Measurements from ENCODE around the gene SERPINA3. TPM values are rescaled to one million over a fixed set of nuclear protein-coding genes. Genes with fewer than 3 reads are reported as not detected.
A peak's percentile ranks its signal among the peaks of the same experiment; 100 is the strongest.

The SERPINA3 gene
- not detected in 2 replicates for total RNA-seq (ENCODE audit: low replicate concordance)

- H3K27me3 Mint-ChIP-seq (ENCODE audit: insufficient read depth, low read depth): peaks cover 5% of the 10 kb centered on the region
- Histone ChIP-seq H3K27me3 (no peaks in the 10 kb centered on the region), H3K27ac (no peak within 1 kb of the TSS), H3K4me1 (no peaks in the 10 kb centered on the region), H3K4me3 (no peak within 1 kb of the TSS), H4K20me1 (ENCODE audit: low read depth) (no peaks in the 10 kb centered on the region), H3K9ac (no peak within 1 kb of the TSS), H3K9me3 (ENCODE audit: low read depth) (no peaks in the 10 kb centered on the region), H3F3A (ENCODE audit: low read depth) (no peaks in the 10 kb centered on the region), H3K36me3 (no peaks in the 10 kb centered on the region), H3K4me2 (no peak within 1 kb of the TSS), H2AFZ (replicated peaks) (peak within 1 kb of the TSS; percentile 10), H3K79me2 (ENCODE audit: low read depth) (no peaks in the 10 kb centered on the region)
- DNase-seq (ENCODE audit: low spot score): no peak
- no peaks in the 10 kb centered on the region for H3K36me3 Mint-ChIP-seq
- no peak within 1 kb of the TSS for H3K27ac Mint-ChIP-seq
- peaks cover 18% of the 10 kb centered on the region for H3K9me3 Mint-ChIP-seq
- TF ChIP-seq EZH2 (IDR thresholded peaks at IDR 0.05) (no peak), CTCF (IDR thresholded peaks at IDR 0.05) (no peak), EZH2phosphoT487 (IDR thresholded peaks at IDR 0.05) (no peak)
- no peak within 1 kb of the TSS for H3K4me3 Mint-ChIP-seq
- peaks cover 14% of the 10 kb centered on the region for H3K4me1 Mint-ChIP-seq
These were observed at the start of gene SERPINA3 for GRCh38 chr14:94612174-94612573. Gene SERPINA3, plus strand, starts transcription at chr14:94612391. Its CDS starts 2,051 bp downstream, at chr14:94614442.

- Mint-ChIP-seq H3K27me3 (ENCODE audit: insufficient read depth, low read depth) (peaks cover 4% of the 10 kb centered on the region), H3K4me3 (no peak overlapping the region), H3K36me3 (no peaks in the 10 kb centered on the region), H3K4me1 (peaks cover 2% of the 10 kb centered on the region), H3K9me3 (no peaks in the 10 kb centered on the region), H3K27ac (no peak overlapping the region)
- TF ChIP-seq CTCF (IDR thresholded peaks at IDR 0.05) (no peak), EZH2 (IDR thresholded peaks at IDR 0.05) (no peak)
- Histone ChIP-seq H3F3A (ENCODE audit: low read depth) (no peaks in the 10 kb centered on the region), H3K27me3 (no peaks in the 10 kb centered on the region), H2AFZ (replicated peaks) (no peak overlapping the region), H3K9me3 (ENCODE audit: low read depth) (no peaks in the 10 kb centered on the region), H3K4me2 (no peak overlapping the region), H3K4me3 (no peak overlapping the region), H3K79me2 (ENCODE audit: low read depth) (no peaks in the 10 kb centered on the region), H3K36me3 (no peaks in the 10 kb centered on the region), H3K9ac (no peak overlapping the region), H4K20me1 (ENCODE audit: low read depth) (no peaks in the 10 kb centered on the region), H3K4me1 (no peaks in the 10 kb centered on the region), H3K27ac (no peak overlapping the region)
- DNase-seq (ENCODE audit: low spot score): no peak
These were observed 49.0 kb upstream of the SERPINA3 start for GRCh38 chr14:94562941-94563883.

GRCh38 chr14:94564381-94564780, 47.8 kb upstream of the SERPINA3 start:
- Histone ChIP-seq H4K20me1 (ENCODE audit: low read depth) (no peaks in the 10 kb centered on the region), H3K4me1 (no peaks in the 10 kb centered on the region), H3K27me3 (no peaks in the 10 kb centered on the region), H3K27ac (no peak overlapping the region), H3K79me2 (ENCODE audit: low read depth) (no peaks in the 10 kb centered on the region), H3K36me3 (no peaks in the 10 kb centered on the region), H2AFZ (replicated peaks) (no peak overlapping the region), H3K9ac (no peak overlapping the region), H3K4me3 (no peak overlapping the region), H3K4me2 (no peak overlapping the region), H3K9me3 (ENCODE audit: low read depth) (no peaks in the 10 kb centered on the region), H3F3A (ENCODE audit: low read depth) (no peaks in the 10 kb centered on the region)
- Mint-ChIP-seq H3K4me1 (peaks cover 2% of the 10 kb centered on the region), H3K36me3 (no peaks in the 10 kb centered on the region), H3K9me3 (no peaks in the 10 kb centered on the region), H3K4me3 (no peak overlapping the region), H3K27me3 (ENCODE audit: insufficient read depth, low read depth) (peaks cover 4% of the 10 kb centered on the region), H3K27ac (no peak overlapping the region)
- no peak for DNase-seq (ENCODE audit: low spot score)
- no peak for TF ChIP-seq EZH2 (IDR thresholded peaks at IDR 0.05)
- no peak for TF ChIP-seq CTCF (IDR thresholded peaks at IDR 0.05)
- no peak for TF ChIP-seq EZH2phosphoT487 (IDR thresholded peaks at IDR 0.05)
